CD14-positive monocyte (primary cell): ENCODE data around the gene SPTLC2. TPM values are rescaled to one million over a fixed set of nuclear protein-coding genes. Genes with fewer than 3 reads are reported as not detected.

Experiments
- DNase-seq, 3 donors: peaks; one replicate each; pipeline ENCODE4 v3.0.0-alpha.2; 2011 to 2022
- H2AFZ ChIP-seq: 2 replicates; pipeline ENCODE4 v1.6.0; 2012; ENCODE audit warnings: mild to moderate bottlenecking, low read depth, low read length, inconsistent platforms; ENCODE audit not compliant: insufficient read depth, poor library complexity, severe bottlenecking
- H3K27ac ChIP-seq, 2 donors: 1 replicate in 1 of 2; 2 replicates in 1 of 2; pipeline ENCODE4 v1.5.1; 2012 to 2013; ENCODE audit warnings: low read length in 2 of 2, control low read depth in 1 of 2, inconsistent platforms in 1 of 2, low read depth in 1 of 2, mild to moderate bottlenecking in 1 of 2
- H3K27me3 ChIP-seq, 2 donors: one replicate each; pipeline versions ENCODE4 v1.6.0 to v1.6.1; 2011 to 2013; ENCODE audit warnings: low read length in 2 of 2; ENCODE audit not compliant: control insufficient read depth in 2 of 2, insufficient read depth in 2 of 2
- H3K36me3 ChIP-seq, 2 donors: replicated peaks in 1 of 2; 1 replicate in 1 of 2; 2 replicates in 1 of 2; pipeline versions ENCODE4 v1.5.1 to v1.6.1; 2012 to 2013; ENCODE audit warnings: low read length in 2 of 2, control low read depth in 1 of 2, inconsistent platforms in 1 of 2, mild to moderate bottlenecking in 1 of 2; ENCODE audit not compliant: insufficient read depth in 2 of 2, control insufficient read depth in 1 of 2
- H3K4me1 ChIP-seq, 2 donors: 1 replicate in 1 of 2; 2 replicates in 1 of 2; pipeline versions ENCODE4 v1.5.1 to v1.6.1; 2012 to 2013; ENCODE audit warnings: low read length in 2 of 2, control low read depth in 1 of 2, inconsistent platforms in 1 of 2, mild to moderate bottlenecking in 1 of 2, moderate library complexity in 1 of 2; ENCODE audit not compliant: insufficient read depth in 2 of 2, control insufficient read depth in 1 of 2
- H3K4me2 ChIP-seq: replicated peaks from 2 replicates; pipeline ENCODE3; 2012; ENCODE audit warnings: low read length, moderate library complexity, mild to moderate bottlenecking; ENCODE audit not compliant: poor library complexity, severe bottlenecking; ENCODE audit errors: extremely low read depth
- H3K4me3 ChIP-seq, 3 experiments: fragments of 200-600 bp in 1 of 3; sonication (generic) in 1 of 3; replicated peaks in 1 of 3; 1 replicate in 2 of 3; 2 replicates in 1 of 3; pipeline ENCODE4 v1.5.1; 2011 to 2013; ENCODE audit warnings: low read length in 3 of 3, mild to moderate bottlenecking in 3 of 3, control low read depth in 2 of 3, low read depth in 2 of 3, inconsistent platforms in 1 of 3, moderate library complexity in 1 of 3
- H3K79me2 ChIP-seq: 2 replicates; pipeline ENCODE4 v1.6.0; 2012; ENCODE audit warnings: mild to moderate bottlenecking, control low read depth, inconsistent platforms, low read length, moderate library complexity; ENCODE audit not compliant: insufficient read depth
- H3K9ac ChIP-seq: 2 replicates; pipeline ENCODE4 v1.6.0; 2017; ENCODE audit warnings: low read length, mild to moderate bottlenecking; ENCODE audit not compliant: insufficient read depth, poor library complexity, severe bottlenecking
- H3K9me3 ChIP-seq, 2 donors: replicated peaks in 1 of 2; 1 replicate in 1 of 2; 2 replicates in 1 of 2; pipeline versions ENCODE4 v1.5.1 to v1.6.1; 2012 to 2013; ENCODE audit warnings: low read length in 2 of 2, control low read depth in 1 of 2; ENCODE audit not compliant: control insufficient read depth in 1 of 2, insufficient read depth in 1 of 2
- H4K20me1 ChIP-seq: 2 replicates; pipeline ENCODE4 v1.6.0; 2012; ENCODE audit warnings: mild to moderate bottlenecking, low read length, control low read depth, moderate library complexity; ENCODE audit not compliant: insufficient read depth
- H3K27ac Mint-ChIP-seq, 7 donors: one replicate each; pipeline ENCODE4 v1.8.0; 2020; ENCODE audit warnings: mild to moderate bottlenecking in 7 of 7, mixed read lengths in 7 of 7, moderate library complexity in 6 of 7, inconsistent platforms in 2 of 7
- H3K27me3 Mint-ChIP-seq, 3 donors: one replicate each; pipeline ENCODE4 v1.8.0; 2021 to 2022; ENCODE audit warnings: low read depth in 3 of 3, mild to moderate bottlenecking in 3 of 3, mixed read lengths in 3 of 3, moderate library complexity in 3 of 3, inconsistent platforms in 1 of 3
- H3K36me3 Mint-ChIP-seq, 2 donors: one replicate each; pipeline ENCODE4 v1.8.0; 2020; ENCODE audit warnings: mixed read lengths in 2 of 2, inconsistent platforms in 1 of 2, mild to moderate bottlenecking in 1 of 2
- H3K4me1 Mint-ChIP-seq: one replicate; pipeline ENCODE4 v1.8.0; 2020; ENCODE audit warnings: mild to moderate bottlenecking, mixed read lengths
- H3K4me3 Mint-ChIP-seq, 2 donors: one replicate each; pipeline ENCODE4 v1.8.0; 2020; ENCODE audit warnings: mild to moderate bottlenecking in 2 of 2, mixed read lengths in 2 of 2, moderate library complexity in 1 of 2
- H3K9me3 Mint-ChIP-seq, 7 donors: one replicate each; pipeline ENCODE4 v1.8.0; 2020 to 2022; ENCODE audit warnings: mixed read lengths in 7 of 7, mild to moderate bottlenecking in 6 of 7, moderate library complexity in 6 of 7, inconsistent platforms in 2 of 7
- CTCF ChIP-seq: fragments of 200-600 bp; IDR thresholded peaks from one replicate; pipeline ENCODE4 v1.8.0; 2022; ENCODE audit warnings: antibody characterized with exemption, mild to moderate bottlenecking
- WGBS: methylation state at CpG from one replicate; pipeline ENCODE4 v1.1.5; 2013; ENCODE audit warnings: missing lambda C conversion rate; ENCODE audit not compliant: insufficient coverage; 5-methylcytosine and 5-hydroxymethylcytosine counted together
- intact Hi-C, 2 donors: fragments of 100-400 bp; cut with micrococcal nuclease; formaldehyde crosslinking; loops; one replicate each; pipeline versions ENCODE4 v1.15.0 to v1.15.1; 2023
- polyA plus RNA-seq, 3 donors: library from polyadenylated mRNA; depleted of rRNA in 1 of 3; unstranded in 2 of 3; stranded (reverse) in 1 of 3; fragments of 300-500 nt in 2 of 3; fragments of >200 nt in 1 of 3; fragmentation: Illumina TruSeq in 2 of 3; gene quantifications; 1 replicate in 2 of 3; 2 replicates in 1 of 3; pipeline ENCODE4 v1.2.3, GENCODE V29; 2012 to 2021

The SPTLC2 gene
- polyA plus RNA-seq, 3 donors: 38.1 to 81.9 (median 73.1) TPM

GRCh38 chr14:77645520-77646230 lies 29.2 kb upstream of the SPTLC2 start:
- WGBS: 100% methylated on average over 1 of the region's 15 CpGs
- H3K4me2 ChIP-seq: no peak overlapping the region

GRCh38 chr14:77642407-77642806 lies 26.0 kb upstream of the SPTLC2 start:
- Histone ChIP-seq H4K20me1 (no peaks in the 10 kb centered on the region), H3K27ac (peak overlapping the region; percentile 92 to 95), H3K4me1 (peaks cover 28 to 45% of the 10 kb centered on the region in 2 donors), H3K79me2 (no peaks in the 10 kb centered on the region), H3K9ac (no peak overlapping the region), H3K36me3 (no peaks in the 10 kb centered on the region), H3K27me3 (no peaks in the 10 kb centered on the region), H2AFZ (peak overlapping the region; percentile 91), H3K4me3 (peak overlapping the region; percentile 71 to 87 (median 76)), H3K4me2 (peak overlapping the region; percentile 92), H3K9me3 (peaks cover 0 to 3% of the 10 kb centered on the region in 2 donors)
- no CpG with 5 or more reads among the region's 7 CpGs for WGBS
- intact Hi-C loops: no loop called here
- Mint-ChIP-seq H3K9me3 (peaks cover 0 to 6% (median 3%) of the 10 kb centered on the region in 7 donors), H3K4me3 (peak overlapping the region; percentile 91 to 93), H3K4me1 (peaks cover 38% of the 10 kb centered on the region), H3K36me3 (peaks cover 2 to 4% of the 10 kb centered on the region in 2 donors), H3K27ac (peak overlapping the region; percentile 95 to 99 (median 97)), H3K27me3 (no peaks in the 10 kb centered on the region)
- no peak for DNase-seq
- no peak for TF ChIP-seq CTCF

More at GRCh38 chr14:77645520-77646230, 29.2 kb upstream of the SPTLC2 start:
- peaks cover 22 to 29% of the 10 kb centered on the region in 2 donors for H3K4me1 ChIP-seq
- H3K4me1 Mint-ChIP-seq: peaks cover 26% of the 10 kb centered on the region
- no peaks in the 10 kb centered on the region for H3K36me3 Mint-ChIP-seq
- no peak for TF ChIP-seq CTCF
- no peak for DNase-seq
- intact Hi-C loops: no loop called here
- no peak overlapping the region for H3K4me3 Mint-ChIP-seq
- peaks cover 0 to 3% (median 2%) of the 10 kb centered on the region in 3 donors for H3K27me3 Mint-ChIP-seq
- no peaks in the 10 kb centered on the region for H4K20me1 ChIP-seq
- H3K27ac Mint-ChIP-seq: peak overlapping the region in 2 of 7 donors; percentile 35 to 57
- no peaks in the 10 kb centered on the region for H3K36me3 ChIP-seq
- no peaks in the 10 kb centered on the region for H3K79me2 ChIP-seq
- no peak overlapping the region for H3K27ac ChIP-seq
- H3K4me3 ChIP-seq: no peak overlapping the region
- H3K9me3 ChIP-seq: peaks cover 0 to 3% of the 10 kb centered on the region in 2 donors
- no peak overlapping the region for H2AFZ ChIP-seq
- no peak overlapping the region for H3K9ac ChIP-seq
- H3K9me3 Mint-ChIP-seq: peaks cover 0 to 4% (median 2%) of the 10 kb centered on the region in 7 donors
- H3K27me3 ChIP-seq: no peaks in the 10 kb centered on the region
